ENCODE measurements around the gene CYP51A1. TPM values are rescaled to one million over a fixed set of nuclear protein-coding genes. Genes with fewer than 3 reads are reported as not detected.

CYP51A1 gene
- total RNA-seq, 1 donor, result 119 TPM

DNA sequence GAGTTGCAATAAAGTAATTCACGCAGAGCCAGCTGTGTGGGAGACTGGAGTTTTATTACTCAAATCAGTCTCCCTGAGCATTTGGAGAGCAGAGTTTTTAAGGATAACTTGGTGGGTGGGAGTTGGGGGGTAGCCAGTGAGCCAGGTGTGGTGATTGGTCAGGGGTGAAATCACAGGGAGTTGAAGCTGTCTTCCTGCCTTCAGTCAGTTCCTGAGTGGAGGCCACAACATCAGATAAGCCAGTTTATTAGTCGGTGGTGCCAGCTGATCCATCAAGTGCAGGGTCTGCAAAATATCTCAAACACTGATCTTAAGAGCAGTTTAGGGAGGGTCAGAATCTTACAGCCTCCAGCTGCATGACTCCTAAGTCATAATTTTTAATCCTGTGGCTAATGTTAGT is 3.3 kb upstream of the CYP51A1 start:
- no peak for DNase-seq (ENCODE audit: low read depth)
- H3K4me3 ChIP-seq (ENCODE audit: low read depth, low read length), result no peak overlapping the region
- no peak for TF ChIP-seq CTCF (IDR thresholded peaks at IDR 0.05; ENCODE audit: insufficient read depth, low read length)

- DNase-seq (ENCODE audit: low read depth), result peak; percentile 48
- no peak for TF ChIP-seq CTCF (IDR thresholded peaks at IDR 0.05; ENCODE audit: insufficient read depth, low read length)
- H3K4me3 ChIP-seq (ENCODE audit: low read depth, low read length), result peak overlapping the region; percentile 76
These were observed 994 bp upstream of the CYP51A1 start for GRCh38 chr7:92135052-92135889.

DNA sequence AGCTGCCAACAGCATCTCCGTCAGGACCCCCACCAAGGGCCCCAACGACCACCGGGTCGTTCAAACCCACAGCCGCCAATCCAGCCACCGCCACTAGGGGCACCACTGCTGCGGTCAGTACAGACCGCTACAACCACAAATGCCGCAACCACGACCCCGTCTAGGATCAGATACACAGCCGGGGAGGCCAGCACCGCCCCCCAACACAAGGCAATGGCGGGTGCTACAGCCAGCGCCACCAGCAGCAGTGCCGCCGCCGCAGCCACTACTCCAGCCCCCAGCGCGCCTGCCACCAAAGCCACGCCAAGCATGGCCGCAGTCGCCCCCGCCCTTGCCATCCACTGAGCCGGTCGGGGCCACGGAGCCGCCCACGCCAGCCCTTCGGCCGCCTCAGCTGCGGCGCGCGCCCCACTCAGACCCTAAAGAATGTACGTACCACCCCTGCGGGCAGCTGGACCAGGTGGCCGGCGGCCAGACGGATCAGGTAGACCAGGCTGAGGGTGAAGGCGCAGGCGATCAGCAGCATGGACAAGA is 473 bp downstream of the CYP51A1 start:
- peak; percentile 92 for TF ChIP-seq CTCF (IDR thresholded peaks at IDR 0.05; ENCODE audit: insufficient read depth, low read length)
- H3K4me3 ChIP-seq (ENCODE audit: low read depth, low read length), result peak overlapping the region; percentile 76
- DNase-seq (ENCODE audit: low read depth), result peak; percentile 61

GRCh38 chr7:92133133-92133736 is 1.0 kb downstream of the CYP51A1 start:
- no peak for TF ChIP-seq CTCF (IDR thresholded peaks at IDR 0.05; ENCODE audit: insufficient read depth, low read length)
- H3K4me3 ChIP-seq (ENCODE audit: low read depth, low read length), result peak overlapping the region; percentile 76
- peak; percentile 15 for DNase-seq (ENCODE audit: low read depth)

- no peak for DNase-seq (ENCODE audit: low read depth)
- peak overlapping the region; percentile 38 for H3K4me3 ChIP-seq (ENCODE audit: low read depth, low read length)
- TF ChIP-seq CTCF (IDR thresholded peaks at IDR 0.05; ENCODE audit: insufficient read depth, low read length), result no peak
These were observed 2.4 kb downstream of the CYP51A1 start for GRCh38 chr7:92131764-92132330.

- TF ChIP-seq CTCF (IDR thresholded peaks at IDR 0.05; ENCODE audit: insufficient read depth, low read length), result no peak
- no peak overlapping the region for H3K4me3 ChIP-seq (ENCODE audit: low read depth, low read length)
- no peak for DNase-seq (ENCODE audit: low read depth)
These were observed 3.2 kb downstream of the CYP51A1 start for GRCh38 chr7:92131093-92131492.
